K562 (cell line): ENCODE measurements around the gene FBXO10. TPM values are rescaled to one million over a fixed set of nuclear protein-coding genes. Genes with fewer than 3 reads are reported as not detected.

Experiments used
- ATAC-seq: fragments of 200-7000 bp; cut with Tn5 transposase; 3 replicates; pipeline ENCODE4 v1.9.1; 2020; ENCODE audit warnings: moderate library complexity
- BruUV-seq: library from RNA; stranded (reverse); fragments of 400-500 nt; replicated peaks from 2 replicates; lab custom pipeline; 2021; lab: Mats Ljungman, UMichigan
- CTCF ChIA-PET: fragments of 300-600 bp; formaldehyde crosslinking; extraction: SDS; loops from one replicate; lab custom pipeline; 2021; ENCODE audit warnings: low intra/inter-chr PET ratio; lab: Yijun Ruan, JAX
- POLR2A ChIA-PET: fragments of 300-600, 350-650 bp; sonication (Branson Sonifier 250); formaldehyde crosslinking; extraction: SDS; loops from one replicate; lab custom pipeline; 2021; ENCODE audit warnings: antibody characterized with exemption, inconsistent platforms; lab: Yijun Ruan, JAX
- DNase-seq, 4 experiments: peaks; one replicate each; pipeline versions ENCODE4 v3.0.0 to v3.0.0-alpha.2; 2011 to 2018; ENCODE audit warnings: low spot score in 3 of 4, mixed read lengths in 3 of 4; ENCODE audit errors: extremely low read depth in 1 of 4
- FAIRE-seq: peaks from 2 replicates; lab custom pipeline; 2011; peaks lifted over from hg19 to GRCh38; lab: Jason Lieb, UNC
- H2AFZ ChIP-seq: 2 replicates; pipeline ENCODE4 v1.6.0; 2011; ENCODE audit warnings: low read depth, low read length, control low read depth, inconsistent platforms
- H3K27ac ChIP-seq: fragments of 200-600 bp; 3 replicates; pipeline ENCODE4 v1.8.0; 2011; ENCODE audit warnings: low read depth, mild to moderate bottlenecking, control low read depth, inconsistent platforms, low read length, moderate library complexity, mixed read lengths; ENCODE audit errors: extremely low read depth
- H3K27me3 ChIP-seq, 2 experiments: fragments of 300-600 bp in 1 of 2; 2 replicates in 1 of 2; 3 replicates in 1 of 2; pipeline versions ENCODE4 v1.6.0 to v1.8.0; 2011; ENCODE audit warnings: inconsistent platforms in 2 of 2, low read length in 2 of 2, mild to moderate bottlenecking in 1 of 2, mixed read lengths in 1 of 2, moderate library complexity in 1 of 2; ENCODE audit not compliant: control insufficient read depth in 2 of 2, insufficient read depth in 2 of 2
- H3K36me3 ChIP-seq: fragments of 300-600 bp; 3 replicates; pipeline ENCODE4 v1.8.0; 2011; ENCODE audit warnings: mild to moderate bottlenecking, low read length, inconsistent platforms; ENCODE audit not compliant: control insufficient read depth, insufficient read depth
- H3K4me1 ChIP-seq, 2 experiments: fragments of 200-600 bp in 1 of 2; replicated peaks in 1 of 2; 2 replicates in 1 of 2; 3 replicates in 1 of 2; pipeline versions ENCODE4 v1.5.1 to v1.8.0; 2011; ENCODE audit warnings: inconsistent platforms in 2 of 2, low read length in 2 of 2, mild to moderate bottlenecking in 1 of 2, mixed read lengths in 1 of 2, moderate library complexity in 1 of 2; ENCODE audit not compliant: control insufficient read depth in 2 of 2, insufficient read depth in 2 of 2
- H3K4me2 ChIP-seq: 2 replicates; pipeline ENCODE4 v1.6.1; 2011; ENCODE audit warnings: low read length, control low read depth, inconsistent platforms, mixed read lengths; ENCODE audit not compliant: insufficient read depth
- H3K4me3 ChIP-seq: fragments of 200-600 bp; sonication (generic), shearing (Covaris generic); 2 replicates; pipeline ENCODE4 v1.5.1; 2016; ENCODE audit warnings: control low read depth, inconsistent platforms
- H3K79me2 ChIP-seq: fragments of 200-600 bp; 3 replicates; pipeline ENCODE4 v1.8.0; 2011; ENCODE audit warnings: low read length, inconsistent platforms; ENCODE audit not compliant: control insufficient read depth, insufficient read depth
- H3K9ac ChIP-seq, 2 experiments: 2 replicates each; pipeline versions ENCODE4 v1.6.0 to v1.6.1; 2011; ENCODE audit warnings: low read depth in 2 of 2, low read length in 2 of 2, control low read depth in 1 of 2, inconsistent platforms in 1 of 2, mild to moderate bottlenecking in 1 of 2, mixed read lengths in 1 of 2; ENCODE audit not compliant: insufficient read depth in 1 of 2
- H3K9me1 ChIP-seq: one replicate; pipeline ENCODE4 v1.6.0; 2011; ENCODE audit warnings: inconsistent platforms, mild to moderate bottlenecking, low read length, moderate library complexity; ENCODE audit not compliant: control insufficient read depth, insufficient read depth
- H3K9me3 ChIP-seq: replicated peaks from 2 replicates; pipeline ENCODE4 v1.5.1; 2011; ENCODE audit warnings: low read depth, low read length, inconsistent platforms; ENCODE audit not compliant: control insufficient read depth, insufficient read depth
- H4K20me1 ChIP-seq: replicated peaks from 2 replicates; pipeline ENCODE4 v1.6.1; 2011; ENCODE audit warnings: low read length, inconsistent platforms, mixed read lengths; ENCODE audit not compliant: control insufficient read depth, insufficient read depth
- BCOR ChIP-seq: fragments of 450-650 bp; IDR thresholded peaks from 2 replicates; pipeline ENCODE4 v1.6.1; 2016
- C11orf30 ChIP-seq: fragments of 450-650 bp; IDR thresholded peaks from 2 replicates; pipeline ENCODE4 v1.6.1; 2016; ENCODE audit warnings: low read depth, mild to moderate bottlenecking
- CBFA2T2 ChIP-seq: fragments of 450-650 bp; conservative IDR thresholded peaks from 2 replicates; pipeline ENCODE4 v1.6.1; 2017; ENCODE audit warnings: mild to moderate bottlenecking
- FOXP1 ChIP-seq: sonication (generic); formaldehyde crosslinking; IDR thresholded peaks from 2 replicates; pipeline ENCODE4 v1.8.0; 2022; ENCODE audit warnings: mild to moderate bottlenecking, missing genetic modification reagents
- HINFP ChIP-seq: fragments of 450-650 bp; conservative IDR thresholded peaks from 2 replicates; pipeline ENCODE4 v1.6.1; 2016; ENCODE audit warnings: missing genetic modification characterization, low read depth, mild to moderate bottlenecking, control low read depth, missing compliant biosample characterization
- MAFF ChIP-seq: IDR thresholded peaks from 2 replicates; pipeline ENCODE4 v1.6.1; 2012; ENCODE audit warnings: low read length, improper control_type of control experiment
- MAFK ChIP-seq: IDR thresholded peaks from 2 replicates; pipeline ENCODE4 v1.6.1; 2011; ENCODE audit warnings: low read length, improper control_type of control experiment
- MLLT1 ChIP-seq, 2 experiments: fragments of 450-650 bp; IDR thresholded peaks; 2 replicates each; pipeline ENCODE4 v1.6.1; 2016
- NFIC ChIP-seq: fragments of 450-650 bp; IDR thresholded peaks from 2 replicates; pipeline ENCODE4 v1.6.1; 2017; ENCODE audit warnings: mild to moderate bottlenecking, inconsistent platforms
- NR3C1 ChIP-seq: sonication (generic); formaldehyde crosslinking; IDR thresholded peaks from 2 replicates; pipeline ENCODE4 v1.8.1; 2022; ENCODE audit warnings: missing genetic modification reagents
- NRF1 ChIP-seq, 2 experiments: fragments of 450-650 bp; IDR thresholded peaks in 1 of 2; conservative IDR thresholded peaks in 1 of 2; 2 replicates each; pipeline ENCODE4 v1.6.1; 2014; ENCODE audit warnings: mild to moderate bottlenecking in 2 of 2
- RBM25 ChIP-seq: fragments of 200-400 bp; formaldehyde crosslinking; IDR thresholded peaks from 2 replicates; pipeline ENCODE4 v1.6.1; 2018; ENCODE audit warnings: low read length, low read depth, moderate library complexity; ENCODE audit not compliant: severe bottlenecking
- SMARCB1 ChIP-seq: IDR thresholded peaks from 2 replicates; pipeline ENCODE4 v1.6.1; 2011; ENCODE audit warnings: improper control_type of control experiment, low read depth; ENCODE audit not compliant: insufficient read length
- ZBTB33 ChIP-seq: sonication (generic); formaldehyde crosslinking; IDR thresholded peaks from 2 replicates; pipeline ENCODE4 v1.8.1; 2023; ENCODE audit warnings: mild to moderate bottlenecking, missing genetic modification reagents
- ZEB2 ChIP-seq: fragments of 450-650 bp; IDR thresholded peaks from 2 replicates; pipeline ENCODE4 v1.6.1; 2016
- ZNF175 ChIP-seq: fragments of 200-800 bp; sonication (Bioruptor generic); IDR thresholded peaks from 2 replicates; pipeline ENCODE4 v1.6.1; 2016; ENCODE audit warnings: low read depth, mild to moderate bottlenecking, missing genetic modification characterization, missing compliant biosample characterization
- ZNF212 ChIP-seq: fragments of 450-650 bp; formaldehyde crosslinking; IDR thresholded peaks from 2 replicates; pipeline ENCODE4 v1.4.0; 2020; ENCODE audit warnings: mild to moderate bottlenecking
- ZNF316 ChIP-seq: fragments of 450-650 bp; IDR thresholded peaks from 2 replicates; pipeline ENCODE4 v1.6.1; 2016
- ZNF347 ChIP-seq: fragments of 450-650 bp; formaldehyde crosslinking; IDR thresholded peaks from 2 replicates; pipeline ENCODE4 v1.4.0; 2020; ENCODE audit warnings: low read depth, mild to moderate bottlenecking, moderate library complexity
- WGBS: fragments of 100-300 bp; shearing (Covaris generic); methylation state at CpG from one replicate; pipeline ENCODE4 v1.1.6; 2016; ENCODE audit warnings: low coverage, mixed read lengths; ENCODE audit not compliant: insufficient coverage; ENCODE audit errors: missing lambda C conversion rate; 5-methylcytosine and 5-hydroxymethylcytosine counted together
- in situ Hi-C: fragments of 300-500 bp; cut with MboI; formaldehyde crosslinking; loops from 4 replicates; pipeline ENCODE4 v1.15.0; 2018; ENCODE audit warnings: inconsistent platforms, mixed read lengths
- intact Hi-C: fragments of 100-400 bp; cut with micrococcal nuclease; formaldehyde crosslinking; loops from 2 replicates; pipeline ENCODE4 v1.14.2; 2022
- polyA plus RNA-seq, 8 experiments: library from polyadenylated mRNA; depleted of rRNA in 4 of 8; stranded (reverse) in 5 of 8; unstranded in 3 of 8; fragments of >200 nt; fragmentation: Nextera tagmentation in 2 of 8; fragmentation: Illumina TruSeq in 1 of 8; extraction: Ambion mirVana in 2 of 8; extraction: Trizol in 1 of 8; gene quantifications; 2 replicates each; pipeline versions ENCODE4 v1.2.1 to v1.2.3, GENCODE V29; 2011 to 2014; ENCODE audit warnings: inconsistent platforms in 1 of 8, missing spikeins in 1 of 8
- total RNA-seq, 7 experiments: library from RNA; depleted of rRNA in 6 of 7; stranded (reverse); fragments of >200 nt in 6 of 7; fragmentation: Illumina TruSeq in 2 of 7; extraction: Trizol in 2 of 7; gene quantifications; 2 replicates each; pipeline versions ENCODE4 v1.2.1 to v1.2.3, GENCODE V29; 2011 to 2021; ENCODE audit warnings: low replicate concordance in 1 of 7

Gene FBXO10
- total and polyA plus RNA-seq, 9 of the 15 experiments (the other 6 are each of a cell fraction or from before 2014, with no cell fraction given), result 0.84 to 9.9 (median 6.0) TPM

GRCh38 chr9:37621273-37622121 is 45.3 kb upstream of the FBXO10 start:
- WGBS, result 7% methylated on average over 9 of the region's 9 CpGs
- Histone ChIP-seq H3K4me3 (no peak overlapping the region), H3K27ac (no peak overlapping the region), H3K9ac (no peak overlapping the region), H2AFZ (no peak overlapping the region), H3K79me2 (no peaks in the 10 kb centered on the region), H3K27me3 (peaks cover 37 to 51% of the 10 kb centered on the region in 2 experiments), H3K9me1 (no peaks in the 10 kb centered on the region), H3K4me1 (no peaks in the 10 kb centered on the region; a peak in 1 of 5 replicates), H3K36me3 (no peaks in the 10 kb centered on the region), H4K20me1 (peaks cover 5% of the 10 kb centered on the region; the same call in 1 of the 2 replicates), H3K9me3 (no peaks in the 10 kb centered on the region), H3K4me2 (no peak overlapping the region)
- ATAC-seq (peak; percentile 42), FAIRE-seq (no peak), DNase-seq (peak in 2 of 4 experiments; percentile 15 to 25)
- ChIA-PET CTCF (no interaction called here), POLR2A (interaction anchor here (0.9 to 1.5 kb wide), 5 partner anchors 8 to 29 kb away, joined by 3 to 10 read pairs (median 4); partner anchors contain the start of gene TOMM5)
- BruUV-seq, result no TSS peak
- in situ Hi-C loops (no loop called here), intact Hi-C loops (no loop called here)
- TF ChIP-seq NFIC (no peak), FOXP1 (CRISPR knock-in tag) (no peak), CBFA2T2 (0 out of 2 replicates have a peak, but pooled peaks have one; percentile 12), RBM25 (no peak), ZBTB33 (CRISPR knock-in tag) (no peak), ZNF347 (CRISPR knock-in tag) (no peak), MLLT1 (IDR thresholded peaks at IDR 0.05) (no peak), HINFP (tag) (no peak), NR3C1 (no peak), ZEB2 (no peak), C11orf30 (peak; percentile 18; the same call in 1 of the 2 replicates), NRF1 (conservative IDR thresholded peaks at IDR 0.05 in 1 of 2, IDR thresholded peaks at IDR 0.05 in 1 of 2) (no peak), BCOR (no peak), SMARCB1 (no peak), MAFF (0 out of 2 replicates have a peak, but pooled peaks have one; percentile 18), MAFK (0 out of 2 replicates have a peak, but pooled peaks have one; percentile 23), ZNF212 (CRISPR knock-in tag) (no peak), ZNF175 (CRISPR knock-in tag) (no peak), ZNF316 (peak; percentile 46)
